ENCODE data around the gene KCND2. TPM values are rescaled to one million over a fixed set of nuclear protein-coding genes. Genes with fewer than 3 reads are reported as not detected.
A peak's percentile ranks its signal among the peaks of the same experiment; 100 is the strongest.
"Not testable (repeated sequence)": the region's sequence is repeated elsewhere in the genome, so short reads cannot be mapped to it uniquely, and the experiment has no call there.

KCND2 gene
- total RNA-seq, 1 donor from 2014 or later, result 0.38 TPM

DNA sequence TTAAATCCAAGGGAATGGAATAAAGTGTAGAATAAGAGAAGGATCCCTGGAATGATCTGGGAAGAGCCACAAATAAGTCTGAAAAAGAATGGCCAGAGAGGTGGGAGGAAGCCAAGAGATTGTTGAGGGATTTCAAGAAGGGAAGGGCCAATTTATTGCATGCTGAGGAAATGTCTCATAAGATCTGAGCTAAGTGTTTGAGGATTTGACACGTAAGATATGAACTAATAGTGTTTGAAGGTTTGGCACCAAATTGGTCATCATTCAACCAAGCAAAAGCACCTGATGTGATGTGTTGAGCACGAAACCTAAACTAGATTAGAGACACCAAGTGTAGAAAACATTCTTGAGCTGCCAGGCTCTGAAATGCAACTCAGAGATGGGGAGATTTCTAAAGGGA, 487.1 kb downstream of the KCND2 start:
- Histone ChIP-seq H3K36me3 (no peaks in the 10 kb centered on the region), H3K27ac (no peak overlapping the region), H3K9me3 (no peaks in the 10 kb centered on the region), H3K4me1 (no peaks in the 10 kb centered on the region), H3K27me3 (ENCODE audit: low read depth) (no peaks in the 10 kb centered on the region), H3K4me3 (no peak overlapping the region)
- intact Hi-C loops (cut with DNase I), result no loop called here
- ATAC-seq (no peak), DNase-seq (no peak)
- TF ChIP-seq, protein P1, sequence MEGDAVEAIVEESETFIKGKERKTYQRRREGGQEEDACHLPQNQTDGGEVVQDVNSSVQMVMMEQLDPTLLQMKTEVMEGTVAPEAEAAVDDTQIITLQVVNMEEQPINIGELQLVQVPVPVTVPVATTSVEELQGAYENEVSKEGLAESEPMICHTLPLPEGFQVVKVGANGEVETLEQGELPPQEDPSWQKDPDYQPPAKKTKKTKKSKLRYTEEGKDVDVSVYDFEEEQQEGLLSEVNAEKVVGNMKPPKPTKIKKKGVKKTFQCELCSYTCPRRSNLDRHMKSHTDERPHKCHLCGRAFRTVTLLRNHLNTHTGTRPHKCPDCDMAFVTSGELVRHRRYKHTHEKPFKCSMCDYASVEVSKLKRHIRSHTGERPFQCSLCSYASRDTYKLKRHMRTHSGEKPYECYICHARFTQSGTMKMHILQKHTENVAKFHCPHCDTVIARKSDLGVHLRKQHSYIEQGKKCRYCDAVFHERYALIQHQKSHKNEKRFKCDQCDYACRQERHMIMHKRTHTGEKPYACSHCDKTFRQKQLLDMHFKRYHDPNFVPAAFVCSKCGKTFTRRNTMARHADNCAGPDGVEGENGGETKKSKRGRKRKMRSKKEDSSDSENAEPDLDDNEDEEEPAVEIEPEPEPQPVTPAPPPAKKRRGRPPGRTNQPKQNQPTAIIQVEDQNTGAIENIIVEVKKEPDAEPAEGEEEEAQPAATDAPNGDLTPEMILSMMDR (IDR thresholded peaks at IDR 0.05), result no peak

DNA sequence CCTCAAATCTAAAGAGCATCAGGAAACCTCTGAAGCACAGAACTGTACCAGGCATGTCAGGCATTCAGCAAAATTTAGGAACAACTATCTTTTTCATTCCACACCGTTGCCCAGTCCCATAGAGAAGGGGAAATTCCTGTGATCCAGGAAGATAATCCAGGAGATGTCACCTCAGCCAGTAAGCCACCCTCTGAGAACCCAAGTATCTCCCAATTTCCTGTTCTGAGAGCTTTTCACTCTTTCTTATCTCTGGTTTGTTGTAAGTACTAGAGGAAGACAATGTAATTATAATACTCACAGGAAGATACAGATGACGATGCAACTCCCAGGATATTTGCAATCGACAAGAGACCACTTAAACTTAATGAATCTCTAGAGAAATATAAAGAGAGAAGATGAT, 487.9 kb downstream of the KCND2 start:
- no peak for ATAC-seq

DNA sequence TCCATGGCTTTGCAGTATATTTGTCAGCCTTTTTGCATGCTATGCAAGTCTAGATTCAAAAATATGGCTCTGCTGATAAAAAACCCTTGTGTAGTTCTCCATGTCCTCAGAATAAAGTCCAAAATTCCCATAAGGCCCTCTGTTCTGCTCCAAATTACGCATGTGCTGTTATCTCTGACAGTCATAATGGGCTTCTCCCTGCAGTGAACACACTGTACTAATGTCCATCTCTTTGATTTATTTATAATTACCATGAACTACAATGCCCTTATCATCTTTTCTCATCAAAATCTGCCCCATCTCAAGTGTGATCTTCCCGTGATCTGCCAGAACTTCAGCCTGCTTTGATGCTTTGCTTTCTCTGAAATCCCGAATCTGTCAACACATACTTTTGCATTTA, 497.2 kb downstream of the KCND2 start:
- TF ChIP-seq, protein P1 (IDR thresholded peaks at IDR 0.05), result no peak
- ATAC-seq (no peak), DNase-seq (no peak)

More for the DNA sequence above, 487.9 kb downstream of the KCND2 start:
- Histone ChIP-seq H3K9me3 (no peaks in the 10 kb centered on the region), H3K36me3 (no peaks in the 10 kb centered on the region), H3K27me3 (ENCODE audit: low read depth) (no peaks in the 10 kb centered on the region), H3K27ac (no peak overlapping the region), H3K4me3 (no peak overlapping the region), H3K4me1 (no peaks in the 10 kb centered on the region)
- TF ChIP-seq, protein P1 (IDR thresholded peaks at IDR 0.05), result no peak
- intact Hi-C loops (cut with DNase I), result no loop called here
- DNase-seq, result no peak

DNA sequence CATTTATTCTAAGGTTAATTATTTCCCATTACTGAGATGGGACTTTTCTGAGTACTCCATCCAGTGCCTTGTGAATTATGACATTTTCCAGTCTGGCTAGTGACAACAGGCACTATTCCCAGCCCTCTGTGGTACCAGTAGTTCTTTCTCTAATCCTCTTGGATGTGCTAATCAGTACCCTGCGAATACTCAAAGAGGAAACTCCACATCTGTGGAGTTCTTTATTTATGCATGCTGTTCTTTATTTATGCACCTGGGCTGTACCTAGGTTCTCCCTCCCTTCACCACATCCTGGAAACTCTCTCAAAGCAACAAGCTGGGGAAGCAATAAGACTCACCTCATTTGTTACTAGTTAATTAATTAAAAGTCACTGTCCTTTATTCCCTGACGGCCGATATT, 501.5 kb downstream of the KCND2 start:
- Histone ChIP-seq H3K4me3 (no peak overlapping the region), H3K4me1 (no peaks in the 10 kb centered on the region), H3K36me3 (no peaks in the 10 kb centered on the region), H3K9me3 (no peaks in the 10 kb centered on the region), H3K27me3 (ENCODE audit: low read depth) (no peaks in the 10 kb centered on the region), H3K27ac (no peak overlapping the region)
- ATAC-seq (no peak), DNase-seq (no peak)
- TF ChIP-seq, protein P1 (IDR thresholded peaks at IDR 0.05), result no peak
- intact Hi-C loops (cut with DNase I), result no loop called here

More for the DNA sequence above, 497.2 kb downstream of the KCND2 start:
- Histone ChIP-seq H3K27me3 (ENCODE audit: low read depth) (no peaks in the 10 kb centered on the region), H3K9me3 (no peaks in the 10 kb centered on the region), H3K4me3 (no peak overlapping the region), H3K36me3 (no peaks in the 10 kb centered on the region), H3K27ac (no peak overlapping the region), H3K4me1 (no peaks in the 10 kb centered on the region)
- intact Hi-C loops (cut with DNase I), result no loop called here

DNA sequence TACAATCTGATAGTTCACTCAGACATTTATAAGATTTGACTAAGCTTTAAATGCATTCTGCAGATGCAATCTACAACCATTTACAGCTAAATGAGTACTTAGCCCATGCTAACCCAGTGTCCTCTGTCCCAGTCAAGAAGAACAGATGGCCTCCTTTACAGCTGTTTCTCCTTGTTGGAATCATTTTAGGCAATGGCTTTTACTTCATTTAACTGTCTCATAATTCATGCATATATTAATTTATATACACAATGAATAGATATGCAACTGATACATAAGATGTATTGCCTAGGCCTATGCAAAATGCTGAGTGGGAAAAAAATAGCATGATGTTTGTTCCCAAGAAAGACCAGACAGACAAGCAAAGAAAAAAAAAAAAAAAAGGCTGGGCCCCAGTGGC, 502.8 kb downstream of the KCND2 start:
- H3K27ac ChIP-seq, result no peak overlapping the region
- intact Hi-C loops (cut with DNase I), result no loop called here
- H3K27me3 ChIP-seq (ENCODE audit: low read depth), result no peaks in the 10 kb centered on the region
- TF ChIP-seq, protein P1 (IDR thresholded peaks at IDR 0.05), result no peak
- DNase-seq (no peak), ATAC-seq (no peak)
- no peaks in the 10 kb centered on the region for H3K9me3 ChIP-seq
- H3K4me1 ChIP-seq, result no peaks in the 10 kb centered on the region
- H3K4me3 ChIP-seq, result no peak overlapping the region
- no peaks in the 10 kb centered on the region for H3K36me3 ChIP-seq

DNA sequence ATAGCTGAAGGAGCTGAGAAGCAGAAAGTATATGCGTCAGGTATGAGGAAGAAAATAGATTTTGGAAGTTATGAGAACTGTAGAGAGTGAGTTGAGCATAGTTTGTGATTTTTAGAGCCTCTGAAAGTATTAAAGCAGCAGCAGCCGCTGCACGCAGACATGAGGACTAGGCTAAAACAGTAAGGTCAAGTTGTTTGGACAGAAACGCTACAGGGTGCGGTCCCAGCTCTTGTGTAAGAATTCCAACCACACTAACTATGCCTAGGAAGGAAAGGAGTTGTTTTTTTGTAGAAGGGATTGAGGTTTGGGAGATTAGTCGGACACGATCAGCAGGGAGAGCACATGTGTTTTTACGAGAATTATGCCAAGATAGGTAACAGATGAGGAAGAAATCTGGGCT, 506.1 kb downstream of the KCND2 start:
- H3K4me1 ChIP-seq; H3K36me3 ChIP-seq; H3K9me3 ChIP-seq; intact Hi-C loops (cut with DNase I); H3K27me3 ChIP-seq (ENCODE audit: low read depth); DNase-seq; H3K4me3 ChIP-seq; ATAC-seq: not testable (repeated sequence)
- H3K27ac ChIP-seq, result peak overlapping the region; percentile 41

DNA sequence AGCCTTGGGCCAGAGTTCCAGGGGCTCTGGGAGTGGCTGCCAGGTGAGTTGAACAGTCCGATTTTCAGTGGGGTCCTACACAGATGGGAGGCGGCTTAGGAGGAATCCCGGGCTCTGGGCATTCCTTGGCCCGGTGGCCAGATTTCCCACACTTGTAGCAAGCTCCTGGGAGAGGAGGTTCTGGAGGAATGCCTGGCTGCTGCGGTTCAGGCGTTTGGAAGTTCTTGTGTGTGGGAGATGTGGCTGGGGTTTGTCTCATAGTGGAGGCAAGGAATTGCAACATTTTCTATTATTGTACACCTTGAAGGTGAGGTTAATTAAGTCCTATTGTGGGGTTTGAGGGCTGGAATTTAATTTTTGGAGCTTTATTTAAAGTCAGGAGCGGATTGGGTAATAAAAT, 507.5 kb downstream of the KCND2 start:
- DNase-seq; H3K27me3 ChIP-seq (ENCODE audit: low read depth); H3K9me3 ChIP-seq; ATAC-seq; H3K4me3 ChIP-seq; intact Hi-C loops (cut with DNase I); H3K27ac ChIP-seq; H3K36me3 ChIP-seq; H3K4me1 ChIP-seq: not testable (repeated sequence)
